ENCODE data around the gene RPS2.

RPS2 gene

GRCh38 chr16:1918351-1919326, 46.0 kb downstream of the RPS2 start, which contains the start of gene HS3ST6:
HS3ST6 (minus strand) TSS chr16:1918415; CDS start chr16:1918323, 92 bp downstream.
- DNase-seq: no peak

GRCh38 chr16:1917665-1918350, 46.8 kb downstream of the RPS2 start:
- no peak for DNase-seq

GRCh38 chr16:1917056-1917664, 47.5 kb downstream of the RPS2 start:
- DNase-seq: no peak

- no peak for DNase-seq
Observed at GRCh38 chr16:1916640-1916990, 48.0 kb downstream of the RPS2 start.

- DNase-seq: no peak
Observed at GRCh38 chr16:1915732-1916639, 48.6 kb downstream of the RPS2 start.

GRCh38 chr16:1914988-1915387, 49.6 kb downstream of the RPS2 start:
- DNase-seq: no peak

- no peak for DNase-seq
Observed at GRCh38 chr16:1914084-1914608, 50.5 kb downstream of the RPS2 start.

- no peak for DNase-seq
Observed at GRCh38 chr16:1913327-1914083, 51.1 kb downstream of the RPS2 start.

GRCh38 chr16:1912215-1912543, 52.4 kb downstream of the RPS2 start:
- DNase-seq: no peak
